ENCODE measurements around the gene PDC. TPM values are rescaled to one million over a fixed set of nuclear protein-coding genes. Genes with fewer than 3 reads are reported as not detected.
A peak's percentile ranks its signal among the peaks of the same experiment; 100 is the strongest.

Gene PDC
- total and polyA plus RNA-seq, 2 donors = 0.14 to 0.46 TPM

- no peak for DNase-seq (ENCODE audit: low read depth in 6 of 9, low spot score in 9 of 9)
- 81% methylated on average over 2 of the region's 2 CpGs for WGBS
- no peak overlapping the region for H3K27ac ChIP-seq (ENCODE audit: low read depth in 1 of 2, low read length in 1 of 2)
- no peaks in the 10 kb centered on the region for H3K27me3 ChIP-seq (ENCODE audit: control insufficient read depth in 2 of 2, insufficient read depth in 1 of 2, low read length in 1 of 2)
- no peaks in the 10 kb centered on the region for H3K4me1 ChIP-seq (ENCODE audit: control insufficient read depth in 2 of 2, insufficient read depth in 2 of 2, low read length in 2 of 2)
- H3K9me3 ChIP-seq (ENCODE audit: control insufficient read depth in 2 of 2, insufficient read depth in 1 of 2, low read length in 1 of 2) = no peaks in the 10 kb centered on the region
- no peak overlapping the region for H3K4me3 ChIP-seq (ENCODE audit: low read length in 2 of 2)
- H3K36me3 ChIP-seq (ENCODE audit: control insufficient read depth in 2 of 2, insufficient read depth in 2 of 2, low read length in 1 of 2) = no peaks in the 10 kb centered on the region
Observed at GRCh38 chr1:186494832-186495271, 33.9 kb upstream of the PDC start.

DNA sequence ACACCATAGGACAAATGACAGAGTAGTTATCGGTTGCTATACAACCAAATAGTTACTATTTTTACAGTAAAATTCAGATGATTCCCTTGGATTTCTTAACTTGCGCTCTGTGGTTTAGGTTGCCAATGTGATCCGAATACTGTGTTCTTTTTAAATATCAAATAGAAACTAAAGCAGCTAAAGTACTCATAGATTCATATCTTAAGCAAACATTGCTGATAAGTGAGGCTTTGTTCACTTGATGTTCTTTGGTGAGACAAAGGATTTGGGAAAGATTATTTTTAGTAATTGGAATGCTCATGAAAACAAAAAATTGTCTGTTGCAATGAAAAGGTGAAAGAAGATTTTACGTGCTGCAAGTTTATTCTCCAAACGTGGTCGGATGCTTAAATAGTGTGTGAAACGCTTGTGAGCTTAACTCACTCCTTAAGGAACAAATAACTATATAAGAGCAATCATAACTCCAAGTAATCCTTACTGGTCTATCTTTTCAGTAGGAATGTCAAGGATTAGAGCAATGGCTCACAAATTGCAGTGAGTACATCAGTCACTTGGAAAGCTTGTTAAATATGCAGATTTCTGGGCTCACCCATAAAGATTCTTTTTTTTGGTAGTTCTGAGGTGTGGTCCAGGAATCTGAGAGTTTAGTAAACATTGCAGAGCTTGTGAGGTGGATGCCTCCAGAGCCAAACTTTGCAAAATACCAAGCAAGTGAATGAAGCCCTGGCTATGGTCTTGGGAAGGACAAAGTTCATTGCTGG is 31.8 kb upstream of the PDC start:
- no peak overlapping the region for H3K4me3 ChIP-seq (ENCODE audit: low read length in 2 of 2)
- 98% methylated on average over 7 of the region's 7 CpGs for WGBS
- no peaks in the 10 kb centered on the region for H3K9me3 ChIP-seq (ENCODE audit: control insufficient read depth in 2 of 2, insufficient read depth in 1 of 2, low read length in 1 of 2)
- H3K4me1 ChIP-seq (ENCODE audit: control insufficient read depth in 2 of 2, insufficient read depth in 2 of 2, low read length in 2 of 2) = no peaks in the 10 kb centered on the region
- no peaks in the 10 kb centered on the region for H3K36me3 ChIP-seq (ENCODE audit: control insufficient read depth in 2 of 2, insufficient read depth in 2 of 2, low read length in 1 of 2)
- H3K27ac ChIP-seq (ENCODE audit: low read depth in 1 of 2, low read length in 1 of 2) = no peak overlapping the region
- no peaks in the 10 kb centered on the region for H3K27me3 ChIP-seq (ENCODE audit: control insufficient read depth in 2 of 2, insufficient read depth in 1 of 2, low read length in 1 of 2)
- DNase-seq (ENCODE audit: low read depth in 6 of 9, low spot score in 9 of 9) = no peak

- WGBS = 98% methylated on average over 2 of the region's 2 CpGs
- no peaks in the 10 kb centered on the region for H3K36me3 ChIP-seq (ENCODE audit: control insufficient read depth in 2 of 2, insufficient read depth in 2 of 2, low read length in 1 of 2)
- no peaks in the 10 kb centered on the region for H3K9me3 ChIP-seq (ENCODE audit: control insufficient read depth in 2 of 2, insufficient read depth in 1 of 2, low read length in 1 of 2)
- no peak overlapping the region for H3K27ac ChIP-seq (ENCODE audit: low read depth in 1 of 2, low read length in 1 of 2)
- no peak overlapping the region for H3K4me3 ChIP-seq (ENCODE audit: low read length in 2 of 2)
- H3K4me1 ChIP-seq (ENCODE audit: control insufficient read depth in 2 of 2, insufficient read depth in 2 of 2, low read length in 2 of 2) = no peaks in the 10 kb centered on the region
- no peaks in the 10 kb centered on the region for H3K27me3 ChIP-seq (ENCODE audit: control insufficient read depth in 2 of 2, insufficient read depth in 1 of 2, low read length in 1 of 2)
- DNase-seq (ENCODE audit: low read depth in 6 of 9, low spot score in 9 of 9) = no peak
Observed at GRCh38 chr1:186491336-186491735, 30.4 kb upstream of the PDC start.

GRCh38 chr1:186487163-186487562 is 26.2 kb upstream of the PDC start:
- Histone ChIP-seq H3K9me3 (ENCODE audit: control insufficient read depth in 2 of 2, insufficient read depth in 1 of 2, low read length in 1 of 2) (no peaks in the 10 kb centered on the region), H3K27me3 (ENCODE audit: control insufficient read depth in 2 of 2, insufficient read depth in 1 of 2, low read length in 1 of 2) (no peaks in the 10 kb centered on the region), H3K27ac (ENCODE audit: low read depth in 1 of 2, low read length in 1 of 2) (no peak overlapping the region), H3K36me3 (ENCODE audit: control insufficient read depth in 2 of 2, insufficient read depth in 2 of 2, low read length in 1 of 2) (no peaks in the 10 kb centered on the region), H3K4me3 (ENCODE audit: low read length in 2 of 2) (no peak overlapping the region), H3K4me1 (ENCODE audit: control insufficient read depth in 2 of 2, insufficient read depth in 2 of 2, low read length in 2 of 2) (no peaks in the 10 kb centered on the region)
- DNase-seq (ENCODE audit: low read depth in 6 of 9, low spot score in 9 of 9) = no peak
- 97% methylated on average over 2 of the region's 2 CpGs for WGBS

- 96% methylated on average over 1 of the region's 1 CpG for WGBS
- H3K27ac ChIP-seq (ENCODE audit: low read depth in 1 of 2, low read length in 1 of 2) = no peak overlapping the region
- no peaks in the 10 kb centered on the region for H3K9me3 ChIP-seq (ENCODE audit: control insufficient read depth in 2 of 2, insufficient read depth in 1 of 2, low read length in 1 of 2)
- no peak overlapping the region for H3K4me3 ChIP-seq (ENCODE audit: low read length in 2 of 2)
- H3K27me3 ChIP-seq (ENCODE audit: control insufficient read depth in 2 of 2, insufficient read depth in 1 of 2, low read length in 1 of 2) = no peaks in the 10 kb centered on the region
- no peaks in the 10 kb centered on the region for H3K4me1 ChIP-seq (ENCODE audit: control insufficient read depth in 2 of 2, insufficient read depth in 2 of 2, low read length in 2 of 2)
- H3K36me3 ChIP-seq (ENCODE audit: control insufficient read depth in 2 of 2, insufficient read depth in 2 of 2, low read length in 1 of 2) = no peaks in the 10 kb centered on the region
- no peak for DNase-seq (ENCODE audit: low read depth in 6 of 9, low spot score in 9 of 9)
Observed at GRCh38 chr1:186486061-186486460, 25.1 kb upstream of the PDC start.

DNA sequence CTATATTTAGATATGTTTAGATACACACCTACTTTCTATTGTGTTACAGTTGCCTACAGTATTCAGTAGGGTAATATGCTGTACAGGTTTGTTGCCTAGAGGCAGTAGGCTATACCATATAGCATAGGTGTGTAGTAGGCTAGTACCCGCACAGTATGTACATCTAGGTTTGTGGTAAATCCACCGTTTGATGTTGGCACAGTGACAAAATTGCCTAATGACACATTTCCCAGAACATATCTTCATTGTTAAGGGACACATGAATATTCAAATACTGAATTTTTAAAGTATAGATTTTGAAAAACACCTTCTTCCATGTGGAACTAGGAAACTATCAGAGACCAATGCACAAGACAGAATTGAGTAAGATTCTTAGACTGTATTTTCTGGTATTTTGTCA is 22.6 kb upstream of the PDC start:
- WGBS = 67% methylated on average over 2 of the region's 2 CpGs
- Histone ChIP-seq H3K9me3 (ENCODE audit: control insufficient read depth in 2 of 2, insufficient read depth in 1 of 2, low read length in 1 of 2) (no peaks in the 10 kb centered on the region), H3K4me1 (ENCODE audit: control insufficient read depth in 2 of 2, insufficient read depth in 2 of 2, low read length in 2 of 2) (no peaks in the 10 kb centered on the region), H3K27me3 (ENCODE audit: control insufficient read depth in 2 of 2, insufficient read depth in 1 of 2, low read length in 1 of 2) (no peaks in the 10 kb centered on the region), H3K27ac (ENCODE audit: low read depth in 1 of 2, low read length in 1 of 2) (no peak overlapping the region), H3K36me3 (ENCODE audit: control insufficient read depth in 2 of 2, insufficient read depth in 2 of 2, low read length in 1 of 2) (no peaks in the 10 kb centered on the region), H3K4me3 (ENCODE audit: low read length in 2 of 2) (no peak overlapping the region)
- DNase-seq (ENCODE audit: low read depth in 6 of 9, low spot score in 9 of 9) = no peak

DNA sequence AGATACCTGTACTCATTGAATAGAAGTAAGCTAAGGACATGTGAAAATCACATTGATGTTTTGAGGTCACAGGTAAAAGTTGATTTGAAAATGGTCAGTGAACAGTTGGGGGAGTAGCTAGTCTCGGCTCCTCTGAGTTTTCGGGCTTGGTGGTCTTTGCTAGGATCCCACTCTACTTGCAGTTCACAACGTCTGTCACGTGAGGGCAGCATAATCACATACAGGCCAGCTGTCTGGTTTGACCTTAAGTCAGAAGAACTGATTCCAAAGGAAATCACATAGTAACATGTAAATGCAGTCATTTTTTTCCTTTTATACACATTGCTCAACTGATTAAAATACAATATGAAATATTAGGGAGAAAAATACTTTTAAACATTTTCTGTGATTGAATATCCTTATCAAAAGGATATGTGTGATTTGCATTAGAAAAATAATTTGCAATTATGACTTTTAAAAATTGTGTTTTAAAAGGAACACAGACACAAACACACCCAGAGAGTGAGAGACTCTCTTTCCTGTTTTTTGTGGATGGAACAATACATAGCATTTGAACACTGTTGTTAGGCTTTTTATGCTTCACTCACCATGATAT is 21.8 kb upstream of the PDC start:
- no peaks in the 10 kb centered on the region for H3K27me3 ChIP-seq (ENCODE audit: control insufficient read depth in 2 of 2, insufficient read depth in 1 of 2, low read length in 1 of 2)
- WGBS = 6% methylated on average over 4 of the region's 4 CpGs
- no peaks in the 10 kb centered on the region for H3K9me3 ChIP-seq (ENCODE audit: control insufficient read depth in 2 of 2, insufficient read depth in 1 of 2, low read length in 1 of 2)
- peak; percentile 19 to 76 (median 43) for DNase-seq (ENCODE audit: low read depth in 6 of 9, low spot score in 9 of 9)
- no peak overlapping the region for H3K27ac ChIP-seq (ENCODE audit: low read depth in 1 of 2, low read length in 1 of 2)
- H3K4me3 ChIP-seq (ENCODE audit: low read length in 2 of 2) = no peak overlapping the region
- no peaks in the 10 kb centered on the region for H3K4me1 ChIP-seq (ENCODE audit: control insufficient read depth in 2 of 2, insufficient read depth in 2 of 2, low read length in 2 of 2)
- no peaks in the 10 kb centered on the region for H3K36me3 ChIP-seq (ENCODE audit: control insufficient read depth in 2 of 2, insufficient read depth in 2 of 2, low read length in 1 of 2)

GRCh38 chr1:186481303-186481888 is 20.5 kb upstream of the PDC start:
- H3K4me3 ChIP-seq (ENCODE audit: low read length in 2 of 2) = no peak overlapping the region
- no peak overlapping the region for H3K27ac ChIP-seq (ENCODE audit: low read depth in 1 of 2, low read length in 1 of 2)
- WGBS = 95% methylated on average over 2 of the region's 2 CpGs
- no peaks in the 10 kb centered on the region for H3K4me1 ChIP-seq (ENCODE audit: control insufficient read depth in 2 of 2, insufficient read depth in 2 of 2, low read length in 2 of 2)
- H3K36me3 ChIP-seq (ENCODE audit: control insufficient read depth in 2 of 2, insufficient read depth in 2 of 2, low read length in 1 of 2) = no peaks in the 10 kb centered on the region
- H3K27me3 ChIP-seq (ENCODE audit: control insufficient read depth in 2 of 2, insufficient read depth in 1 of 2, low read length in 1 of 2) = no peaks in the 10 kb centered on the region
- no peak for DNase-seq (ENCODE audit: low read depth in 6 of 9, low spot score in 9 of 9)
- H3K9me3 ChIP-seq (ENCODE audit: control insufficient read depth in 2 of 2, insufficient read depth in 1 of 2, low read length in 1 of 2) = no peaks in the 10 kb centered on the region

DNA sequence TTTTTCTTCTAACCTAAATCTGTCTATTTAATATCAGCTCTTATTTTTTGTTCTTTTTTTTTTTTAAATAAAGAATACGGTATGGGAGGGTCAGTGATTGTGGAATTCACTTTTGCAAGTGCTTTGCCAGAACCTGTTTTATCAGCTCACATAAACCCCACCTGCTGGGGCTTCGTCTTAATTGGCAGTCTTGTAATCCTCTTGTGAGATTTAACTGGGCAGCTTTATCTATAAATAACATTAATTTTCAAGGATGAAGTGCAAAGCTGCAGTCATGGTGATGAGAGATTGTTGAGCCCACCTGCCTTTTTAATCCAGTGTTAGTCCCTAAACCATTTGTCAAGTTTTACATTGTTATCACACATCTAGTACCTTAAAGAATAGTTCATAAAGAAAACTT is 18.2 kb upstream of the PDC start:
- DNase-seq (ENCODE audit: low read depth in 6 of 9, low spot score in 9 of 9) = no peak
- Histone ChIP-seq H3K9me3 (ENCODE audit: control insufficient read depth in 2 of 2, insufficient read depth in 1 of 2, low read length in 1 of 2) (no peaks in the 10 kb centered on the region), H3K4me3 (ENCODE audit: low read length in 2 of 2) (no peak overlapping the region), H3K27me3 (ENCODE audit: control insufficient read depth in 2 of 2, insufficient read depth in 1 of 2, low read length in 1 of 2) (no peaks in the 10 kb centered on the region), H3K27ac (ENCODE audit: low read depth in 1 of 2, low read length in 1 of 2) (no peak overlapping the region), H3K4me1 (ENCODE audit: control insufficient read depth in 2 of 2, insufficient read depth in 2 of 2, low read length in 2 of 2) (no peaks in the 10 kb centered on the region), H3K36me3 (ENCODE audit: control insufficient read depth in 2 of 2, insufficient read depth in 2 of 2, low read length in 1 of 2) (no peaks in the 10 kb centered on the region)
- 69% methylated on average over 2 of the region's 2 CpGs for WGBS

Measured in thymus (tissue), 11 donors.